GM12873 (cell line): ENCODE data around the gene MCU.

ENCODE experiments used
- CTCF ChIP-seq: IDR thresholded peaks from 2 replicates; pipeline ENCODE4 v1.5.1; 2012; ENCODE audit warnings: low read depth, mild to moderate bottlenecking, moderate library complexity, low read length, control low read depth; ENCODE audit not compliant: insufficient read depth; ENCODE audit errors: missing control alignments

The MCU gene

GRCh38 chr10:72697716-72698115 is 5.8 kb downstream of the MCU start:
- no peak for TF ChIP-seq CTCF

- no peak for TF ChIP-seq CTCF
These were observed 11.1 kb downstream of the MCU start for GRCh38 chr10:72702868-72703581.

DNA sequence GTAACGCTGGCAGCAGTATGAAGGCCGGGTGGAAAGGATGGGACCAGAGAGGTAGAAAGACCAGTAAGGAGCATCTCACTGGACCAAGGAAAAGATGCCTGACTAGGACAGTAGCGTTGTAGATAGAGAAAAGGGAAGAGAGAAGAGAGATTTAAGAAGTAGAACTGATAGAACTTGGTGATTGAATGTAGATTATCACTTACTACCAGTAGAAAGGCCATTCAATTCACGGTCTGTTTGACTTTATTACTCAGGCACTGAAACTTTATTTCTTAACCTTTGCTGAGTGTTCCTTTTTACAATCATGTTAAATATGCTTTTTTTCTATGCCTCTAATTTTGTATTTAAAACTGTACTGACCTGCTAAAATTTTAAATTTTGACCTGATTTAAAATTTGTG is 12.2 kb downstream of the MCU start:
- no peak for TF ChIP-seq CTCF

GRCh38 chr10:72709041-72709440 is 17.1 kb downstream of the MCU start:
- no peak for TF ChIP-seq CTCF

DNA sequence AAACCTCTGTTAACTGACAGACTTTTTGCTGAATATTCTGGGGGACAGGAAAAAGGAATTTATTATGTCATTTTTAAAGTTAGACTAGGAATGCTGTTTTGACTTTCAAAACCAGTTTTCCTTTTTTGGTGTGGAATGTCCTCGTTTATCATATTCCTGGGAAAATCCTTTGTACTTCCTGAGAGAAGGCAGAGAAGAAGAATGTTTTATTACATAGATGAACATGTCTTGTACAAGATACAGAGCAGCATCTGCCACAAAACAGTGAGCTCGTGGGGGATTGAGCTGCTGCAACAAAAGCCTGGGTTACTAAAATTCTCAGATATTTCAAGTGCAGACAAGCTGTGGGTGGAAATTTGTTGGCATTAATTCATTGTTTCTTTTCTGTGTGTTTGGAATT is 20.2 kb downstream of the MCU start:
- TF ChIP-seq CTCF, result no peak

- TF ChIP-seq CTCF, result no peak
These were observed 28.1 kb downstream of the MCU start for GRCh38 chr10:72719941-72720592.

DNA sequence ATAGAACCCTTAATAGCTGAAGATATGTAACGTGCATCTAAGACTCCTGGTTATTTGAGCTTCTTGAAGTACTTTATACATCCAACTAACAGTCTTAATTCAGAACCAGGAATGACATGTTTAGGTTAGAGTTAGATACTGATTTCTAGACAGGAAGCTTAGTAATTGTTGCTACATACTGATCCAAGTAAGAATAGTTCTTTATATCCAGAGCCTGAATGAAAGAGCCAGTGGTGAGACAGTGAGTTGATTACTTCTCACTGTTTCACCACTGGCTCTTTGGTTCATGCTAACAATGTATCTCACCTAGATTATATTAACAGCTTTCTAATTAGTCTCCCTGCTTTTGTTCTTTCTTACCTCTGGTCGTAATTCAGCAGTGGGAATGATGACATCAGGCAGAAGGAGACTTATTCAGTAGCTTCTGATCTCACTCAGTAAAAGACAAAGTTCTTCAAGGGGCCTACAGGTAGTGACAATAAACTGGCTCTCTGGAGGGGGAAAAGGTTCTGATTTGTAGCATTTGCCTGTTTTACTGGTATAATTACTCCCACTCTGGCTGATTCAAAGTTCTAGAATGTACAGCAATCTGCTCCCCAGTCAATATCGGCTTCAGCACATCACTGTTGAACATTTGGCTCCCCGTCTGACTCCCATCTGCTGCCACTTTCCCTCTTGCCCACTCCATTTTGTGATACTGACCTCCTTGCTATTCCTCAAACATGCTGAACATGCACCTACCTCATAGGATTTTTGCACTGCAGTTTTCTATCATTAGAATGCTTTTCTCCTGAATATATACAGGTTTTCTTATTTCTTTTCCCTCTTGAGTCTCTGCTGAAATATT is 29.1 kb downstream of the MCU start:
- no peak for TF ChIP-seq CTCF
